IMR-90 (cell line): ENCODE measurements around the gene CYP46A1.

ENCODE experiments used
- CTCF ChIP-seq: conservative IDR thresholded peaks from 2 replicates; pipeline ENCODE4 v1.5.1; 2012; ENCODE audit warnings: mild to moderate bottlenecking, low read depth, low read length, improper control_type of control experiment
- POLR2A ChIP-seq: IDR thresholded peaks from 2 replicates; pipeline ENCODE4 v1.6.1; 2012; ENCODE audit warnings: mild to moderate bottlenecking, low read depth, low read length
- RFX5 ChIP-seq: IDR thresholded peaks from 2 replicates; pipeline ENCODE4 v1.8.0; 2012; ENCODE audit warnings: low read depth, mild to moderate bottlenecking, low read length, moderate library complexity
- USF2 ChIP-seq: fragments of 150-350 bp; IDR thresholded peaks from 2 replicates; pipeline ENCODE4 v1.6.1; 2017; ENCODE audit warnings: mild to moderate bottlenecking, antibody characterized with exemption, low read length, low read depth

GRCh38 chr14:99720941-99721791, 37.1 kb downstream of the CYP46A1 start:
- TF ChIP-seq CTCF (no peak), POLR2A (no peak), USF2 (no peak), RFX5 (no peak)
